Measurements from ENCODE around the gene SLK. TPM values are rescaled to one million over a fixed set of nuclear protein-coding genes. Genes with fewer than 3 reads are reported as not detected.

SLK gene
- total and polyA plus RNA-seq, 2 of the 4 experiments (the other 2 are of a cell fraction) = 8.1 to 21.5 TPM

- Histone ChIP-seq H3K27me3 (ENCODE audit: control insufficient read depth, insufficient read depth, low read length) (no peaks in the 10 kb centered on the region), H3K36me3 (ENCODE audit: control insufficient read depth, insufficient read depth, low read length) (peaks cover 5% of the 10 kb centered on the region), H4K5ac (ENCODE audit: low read depth, low read length) (no peak overlapping the region), H3K9me1 (ENCODE audit: insufficient read depth, low read length) (peaks cover 17% of the 10 kb centered on the region; the same call in 1 of the 2 replicates), H2AK5ac (ENCODE audit: low read depth, low read length) (0 out of 2 replicates have a peak overlapping the region, but pooled peaks have one; percentile 28), H3K56ac (ENCODE audit: extremely low read depth, insufficient read depth, low read length) (no peak overlapping the region), H2BK120ac (ENCODE audit: low read depth, low read length) (no peak overlapping the region), H4K20me1 (ENCODE audit: insufficient read depth, low read length) (no peaks in the 10 kb centered on the region), H3K79me1 (ENCODE audit: low read depth in 1 of 2, low read length in 2 of 2) (no peaks in the 10 kb centered on the region), H3K9me3 (ENCODE audit: control insufficient read depth, insufficient read depth, low read length) (no peaks in the 10 kb centered on the region), H2BK5ac (ENCODE audit: low read depth, low read length, poor library complexity, severe bottlenecking) (no peak overlapping the region), H2AFZ (replicated peaks; ENCODE audit: low read length, poor library complexity) (no peak overlapping the region), H3K23ac (ENCODE audit: low read depth, low read length) (no peak overlapping the region), H3K4me1 (ENCODE audit: control insufficient read depth, insufficient read depth, low read length) (no peaks in the 10 kb centered on the region), H3K27ac (ENCODE audit: insufficient read depth, low read length) (no peak overlapping the region), H3K18ac (ENCODE audit: low read depth, low read length) (no peak overlapping the region), H4K8ac (ENCODE audit: low read depth in 2 of 2, low read length in 2 of 2) (no peak overlapping the region), H4K91ac (ENCODE audit: insufficient read depth, low read depth, low read length) (no peak overlapping the region), H3K4ac (ENCODE audit: low read depth, low read length) (no peak overlapping the region), H3K4me3 (ENCODE audit: insufficient read depth, low read depth, low read length) (no peak overlapping the region), H3K4me2 (ENCODE audit: low read depth, low read length) (no peak overlapping the region), H3K14ac (replicated peaks; ENCODE audit: low read depth, low read length) (no peak overlapping the region), H3K9ac (ENCODE audit: low read depth, low read length) (no peak overlapping the region), H2BK15ac (ENCODE audit: low read depth, low read length) (no peak overlapping the region), H2BK20ac (ENCODE audit: low read depth, low read length) (no peak overlapping the region), H2AK9ac (replicated peaks; ENCODE audit: low read depth, low read length, poor library complexity) (no peak overlapping the region)
- BruUV-seq (replicated peaks) = no TSS peak
- in situ Hi-C loops (cut with MboI; ENCODE audit: low sequenced_read_pairs) (no loop called here), intact Hi-C loops (cut with micrococcal nuclease) (no loop called here), dilution Hi-C loops (cut with HindIII; ENCODE audit: low sequenced_read_pairs, unreplicated experiment) (no loop called here)
- 75% methylated on average over 9 of the region's 21 CpGs; no CpG with 5 or more reads in 1 of the 2 experiments for WGBS, 2 experiments (ENCODE audit: extremely low coverage in 2 of 2, insufficient read length in 1 of 2)
- ChIA-PET CTCF (interaction anchor here (0.7 kb wide), 1 partner anchor 268 kb away, joined by 3 read pairs; no protein-coding TSS in a partner anchor), POLR2A (ENCODE audit: unreplicated experiment) (no interaction called here)
- TF ChIP-seq RAD21 (IDR thresholded peaks at IDR 0.05; ENCODE audit: low read length) (no peak), MAFK (IDR thresholded peaks at IDR 0.05; ENCODE audit: low read depth, low read length) (peak; percentile 94)
- ATAC-seq (ENCODE audit: low read depth) = no peak
- DNase-seq = no peak
Observed at GRCh38 chr10:104036518-104037260, 69.7 kb downstream of the SLK start.

All from IMR-90 (cell line).